GM21381 (cell line): Measurements from ENCODE around the gene PLA2G4E.

Experiments
- ATAC-seq: cut with Tn5 transposase; IDR thresholded peaks from one replicate; pipeline ENCODE4 v1.9.1; 2021; ENCODE audit warnings: mild to moderate bottlenecking, moderate library complexity; ENCODE audit not compliant: unreplicated experiment

The PLA2G4E gene

DNA sequence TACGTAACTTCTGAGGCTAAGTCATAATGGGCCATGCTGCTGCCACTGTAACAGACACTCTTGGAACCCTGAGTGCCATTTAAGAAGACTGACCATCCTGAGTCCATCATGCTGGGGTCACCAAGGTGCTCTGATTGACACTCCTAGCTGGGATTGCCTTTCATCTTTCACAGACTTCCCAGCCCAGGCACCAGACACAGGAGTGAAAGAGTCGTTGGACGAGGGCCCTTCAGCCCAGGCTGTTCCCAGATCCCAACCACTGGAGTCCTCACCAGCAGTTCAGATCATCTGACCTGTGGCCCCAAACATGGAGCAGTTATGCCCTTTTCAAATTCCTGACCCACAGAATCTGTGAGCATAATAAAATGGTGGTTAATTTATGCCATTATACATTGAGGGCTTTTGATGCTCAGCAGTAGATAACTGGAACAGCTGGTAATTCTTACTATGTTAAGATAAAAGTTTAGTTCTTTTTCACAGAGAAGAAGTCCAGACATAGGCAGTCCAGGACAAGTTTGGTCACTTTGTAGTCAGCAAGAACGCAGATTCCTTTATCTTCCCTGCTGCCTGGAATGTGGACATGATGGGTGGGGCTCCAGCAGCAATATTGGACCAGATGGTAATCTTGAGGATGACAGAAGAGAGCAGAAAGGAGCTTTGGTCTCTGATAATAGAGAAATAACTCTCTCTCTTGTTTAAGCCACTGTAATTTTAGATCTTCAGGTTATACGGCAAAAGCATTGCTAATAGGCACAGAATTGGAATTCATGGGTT is 41.2 kb downstream of the PLA2G4E start:
- ATAC-seq = no peak

DNA sequence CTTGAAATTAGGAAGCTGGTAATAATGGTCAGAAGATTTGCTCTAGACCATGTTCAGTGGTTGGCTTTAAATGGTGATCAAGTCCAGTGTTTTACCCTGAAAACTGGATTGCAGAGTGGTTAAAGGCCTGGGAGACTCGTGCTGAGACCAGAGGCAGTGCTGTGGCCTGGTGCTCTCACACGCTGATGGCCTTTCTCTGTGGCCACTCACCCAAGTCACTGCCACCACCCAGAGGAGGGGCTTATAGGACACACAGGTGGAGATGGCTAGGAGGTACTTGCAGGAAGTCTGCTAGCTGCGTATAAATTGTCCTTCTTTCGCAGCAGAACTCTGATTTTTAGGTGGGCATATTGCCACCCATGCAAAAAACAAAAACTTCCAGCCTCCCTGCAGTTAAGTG is 42.3 kb downstream of the PLA2G4E start:
- ATAC-seq = no peak

DNA sequence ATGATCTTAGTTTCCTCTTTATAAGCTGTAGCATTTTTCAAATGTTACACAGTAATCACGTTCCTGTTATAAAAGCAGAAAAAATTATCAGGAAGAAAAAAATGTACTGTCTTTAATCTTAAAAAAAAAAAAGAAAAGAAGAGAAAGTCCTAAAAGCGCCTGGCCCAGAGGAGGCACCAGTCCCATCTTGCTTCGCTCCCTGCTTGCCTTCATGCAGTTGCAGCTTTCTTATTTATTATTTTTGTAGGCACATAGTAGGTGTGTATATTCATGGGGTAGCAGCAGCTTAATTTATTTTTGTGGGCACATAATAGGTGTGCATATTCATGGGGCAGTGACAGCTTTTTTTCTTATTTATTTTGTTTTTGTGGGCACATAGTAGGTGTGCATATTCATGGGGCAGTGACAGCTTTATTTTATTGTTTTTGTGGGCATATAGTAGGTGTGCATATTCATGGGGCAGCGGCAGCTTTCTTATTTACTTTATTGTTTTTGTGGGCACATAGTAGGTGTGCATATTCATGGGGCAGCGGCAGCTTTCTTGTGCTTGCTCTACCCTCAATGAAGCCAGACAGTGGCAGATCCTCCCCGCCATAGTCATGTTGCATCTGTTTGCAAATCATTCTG is 43.0 kb downstream of the PLA2G4E start:
- ATAC-seq = no peak

DNA sequence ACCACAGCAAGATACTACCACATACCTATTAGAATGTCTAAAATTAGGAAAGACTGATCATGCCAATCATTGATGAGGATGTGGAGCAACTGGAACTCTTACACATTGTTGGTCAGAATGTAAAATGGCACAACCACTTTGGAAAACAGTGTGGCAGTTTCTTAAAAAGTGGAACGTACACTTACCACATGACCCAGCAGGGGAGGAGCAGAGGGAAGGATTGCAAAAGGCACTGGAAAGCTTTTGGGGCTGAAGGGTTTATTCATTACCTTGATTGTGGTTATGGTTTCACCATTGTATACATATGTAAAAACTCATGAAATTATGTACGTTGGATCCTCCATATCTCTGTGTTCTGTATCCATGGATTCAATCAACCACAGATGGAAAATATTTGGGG is 45.2 kb downstream of the PLA2G4E start:
- ATAC-seq = no peak

DNA sequence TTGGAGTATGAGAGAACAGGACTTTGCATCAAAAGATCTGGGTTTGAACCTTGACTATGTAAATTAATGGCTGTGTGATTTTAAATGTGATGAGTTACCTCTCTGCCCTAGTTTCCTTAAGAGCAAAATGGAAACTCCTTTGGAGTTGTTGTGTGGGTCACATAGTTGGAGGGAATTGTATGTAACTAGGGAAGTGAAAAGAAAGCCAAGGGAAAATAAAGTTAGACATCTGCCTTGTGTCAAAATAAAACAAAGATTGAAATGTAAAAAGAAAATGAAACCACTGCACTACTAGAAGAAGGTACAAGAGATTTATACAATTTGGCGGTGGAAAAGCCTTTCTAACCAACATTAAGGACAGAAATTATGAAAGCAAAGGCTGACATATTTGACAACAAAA is 46.8 kb downstream of the PLA2G4E start:
- no peak for ATAC-seq

DNA sequence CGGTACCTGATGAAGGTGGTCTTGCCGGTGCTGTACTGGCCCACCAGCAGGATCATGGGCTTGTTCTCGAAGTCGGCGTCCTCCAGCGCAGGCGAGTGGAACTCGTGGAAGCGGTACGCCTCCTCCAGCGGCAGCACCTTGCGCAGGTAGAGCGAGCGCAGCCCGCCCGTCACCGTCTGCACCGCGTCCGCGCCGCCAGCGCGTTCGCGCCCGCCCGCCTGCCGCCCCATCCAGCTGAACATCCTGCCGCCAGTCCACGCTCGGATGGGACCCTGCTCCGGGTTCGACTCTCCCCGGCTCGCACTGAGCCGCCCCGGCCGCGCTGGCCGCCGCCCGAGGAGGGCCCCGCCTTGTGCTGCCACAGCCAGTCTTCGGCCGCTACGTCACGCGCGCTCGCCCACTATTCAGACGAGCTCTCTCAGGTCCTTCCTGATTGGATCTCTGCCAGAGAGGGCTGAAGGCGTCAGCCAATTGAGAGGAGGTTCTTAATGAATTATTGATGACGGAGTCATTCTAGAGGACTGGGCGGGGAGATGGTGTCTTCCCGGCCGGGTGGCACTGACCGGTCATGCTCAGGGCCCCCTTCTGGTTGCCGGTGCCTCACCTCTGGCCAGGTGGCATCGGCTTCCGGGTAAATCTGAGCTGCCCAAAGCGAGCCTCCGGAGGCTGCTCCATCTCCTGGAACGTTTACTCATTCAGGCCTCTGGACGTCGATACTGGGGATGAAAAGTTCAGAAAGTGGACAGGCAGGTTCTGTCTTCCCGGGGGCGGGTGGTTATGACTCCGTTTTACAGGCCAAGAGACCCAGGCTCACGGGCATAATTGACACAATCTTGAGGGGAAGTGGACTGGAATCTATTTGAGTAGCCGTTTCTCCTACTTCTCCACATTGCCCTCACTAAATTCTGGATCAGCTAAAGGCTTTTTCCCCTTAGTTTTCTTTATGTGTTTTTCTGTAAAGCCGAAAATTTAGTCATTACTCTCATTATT is 48.3 kb downstream of the PLA2G4E start, which contains the start of gene EHD4:
Gene EHD4 (minus strand): TSS at position 305 of the 990 bp plus-strand sequence. CDS start 63 bp downstream, at position 242.
- ATAC-seq = peak; percentile 75

DNA sequence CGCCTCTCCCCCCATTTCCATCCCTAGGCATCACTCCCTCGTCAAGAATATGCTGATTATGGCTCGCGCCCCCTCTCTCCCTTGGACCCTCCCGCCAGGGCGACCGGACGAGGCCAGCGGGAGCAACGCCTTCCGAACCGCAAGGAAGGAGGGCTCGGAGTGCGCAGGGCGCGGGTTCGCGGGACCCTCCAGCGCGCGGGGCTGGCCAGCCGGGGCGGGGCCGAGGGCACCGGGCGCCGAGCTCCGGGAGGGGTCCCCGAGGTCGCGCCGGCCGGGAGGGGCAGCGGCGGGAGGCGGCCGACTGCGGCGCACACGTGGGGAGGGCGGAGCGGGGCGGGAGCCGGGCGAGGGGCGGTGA is 49.0 kb downstream of the PLA2G4E start:
- peak; percentile 19 for ATAC-seq

DNA sequence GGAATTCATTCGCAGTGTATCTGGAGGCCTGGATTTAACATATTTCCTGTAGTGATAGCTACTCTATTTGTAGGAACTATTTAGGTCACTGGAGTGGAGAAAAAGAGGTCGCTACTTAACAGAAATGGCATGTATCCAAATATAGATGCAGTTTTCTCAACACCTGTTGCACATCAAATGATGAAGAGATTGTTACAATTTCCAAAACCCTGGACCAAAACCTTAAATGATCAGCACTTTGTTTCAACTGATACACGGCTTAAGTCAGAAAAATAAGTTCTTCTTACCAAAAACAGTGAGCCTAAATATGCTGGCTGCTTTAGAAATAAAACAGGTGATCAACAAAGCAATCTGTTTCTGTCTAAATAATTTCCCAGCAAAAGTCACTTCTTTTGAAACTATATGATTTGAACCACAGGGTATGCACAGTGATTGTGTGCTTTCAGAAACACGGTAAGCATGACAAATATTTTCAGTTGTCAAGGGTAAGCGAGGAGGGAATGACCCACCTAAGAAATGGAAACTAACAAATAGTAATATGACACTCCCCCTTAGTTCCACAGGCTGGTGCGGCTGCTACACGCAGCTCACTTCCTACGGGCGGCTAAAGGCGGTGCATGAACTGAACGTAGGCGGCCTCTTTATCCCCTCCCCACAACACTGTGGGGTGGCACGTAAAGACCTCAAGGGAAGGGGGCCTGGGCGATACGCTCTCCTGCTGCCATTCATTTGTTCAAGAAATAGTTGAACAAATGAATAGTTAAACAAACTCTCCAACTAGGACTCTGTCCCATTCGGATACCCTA is 49.5 kb downstream of the PLA2G4E start:
- peak; percentile 39 for ATAC-seq

DNA sequence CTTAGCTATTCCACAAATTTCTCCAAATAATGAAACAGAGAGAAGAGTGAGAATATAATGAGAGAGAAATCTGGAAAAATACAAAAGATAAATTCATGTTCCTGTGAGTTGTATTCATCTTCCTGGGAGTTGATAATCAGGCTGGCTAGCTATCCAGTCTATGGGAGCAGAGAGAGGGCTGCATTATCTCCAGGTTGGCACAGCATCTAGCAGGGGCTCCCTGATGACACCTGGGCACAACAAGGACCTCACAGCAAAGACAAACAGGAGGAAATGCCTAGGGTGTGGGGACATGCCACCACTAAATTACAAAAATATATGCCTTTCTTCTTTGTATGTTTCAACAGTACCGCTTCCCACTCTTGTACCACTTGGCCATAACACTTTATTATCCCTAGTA is 50.4 kb downstream of the PLA2G4E start:
- no peak for ATAC-seq

DNA sequence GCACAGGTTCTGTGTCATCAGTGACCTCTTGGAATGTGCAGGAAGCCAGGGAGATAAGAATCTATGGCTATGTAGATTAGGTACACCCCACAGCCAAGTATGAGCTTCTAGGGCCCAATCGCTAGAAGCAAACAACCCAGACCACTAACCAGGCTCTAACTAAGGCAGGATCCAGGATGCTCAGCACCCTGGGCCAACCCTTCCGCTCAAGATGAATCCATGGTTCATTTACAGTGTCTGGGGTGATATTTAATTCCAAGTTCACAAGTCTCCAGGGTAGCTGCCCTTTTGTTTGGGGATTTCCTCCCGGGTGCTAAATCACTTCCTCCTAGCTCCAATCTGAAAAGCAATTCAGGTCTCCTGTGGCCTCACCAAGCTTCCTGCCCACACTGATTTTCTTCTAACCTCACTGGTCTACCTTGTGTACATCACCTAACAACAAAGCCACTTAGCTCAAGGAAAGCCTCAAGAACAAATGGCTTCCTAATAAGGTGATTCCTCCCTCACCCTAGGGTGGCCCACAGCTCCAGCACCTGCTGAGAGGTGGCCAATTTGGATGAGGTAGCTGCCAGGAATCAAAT is 50.9 kb downstream of the PLA2G4E start:
- ATAC-seq = no peak

DNA sequence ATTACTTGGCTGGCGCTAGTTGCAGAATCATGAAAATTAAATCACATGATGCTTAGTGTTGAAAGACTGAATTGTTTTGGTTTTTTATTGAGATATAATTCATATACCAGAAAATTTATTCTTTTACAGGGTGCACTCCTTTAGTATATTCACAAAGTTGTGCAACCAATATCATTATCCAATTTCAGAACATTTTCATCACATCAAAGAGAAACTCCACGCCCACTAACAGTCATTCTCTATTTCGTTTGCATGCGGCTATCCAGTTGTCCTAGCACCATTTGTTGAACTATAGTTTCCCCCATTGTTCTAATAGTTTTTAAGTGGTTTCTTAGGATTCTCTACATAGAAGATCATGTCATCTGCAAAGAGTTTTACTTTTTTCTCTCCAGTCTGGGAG is 52.1 kb downstream of the PLA2G4E start:
- ATAC-seq = no peak

DNA sequence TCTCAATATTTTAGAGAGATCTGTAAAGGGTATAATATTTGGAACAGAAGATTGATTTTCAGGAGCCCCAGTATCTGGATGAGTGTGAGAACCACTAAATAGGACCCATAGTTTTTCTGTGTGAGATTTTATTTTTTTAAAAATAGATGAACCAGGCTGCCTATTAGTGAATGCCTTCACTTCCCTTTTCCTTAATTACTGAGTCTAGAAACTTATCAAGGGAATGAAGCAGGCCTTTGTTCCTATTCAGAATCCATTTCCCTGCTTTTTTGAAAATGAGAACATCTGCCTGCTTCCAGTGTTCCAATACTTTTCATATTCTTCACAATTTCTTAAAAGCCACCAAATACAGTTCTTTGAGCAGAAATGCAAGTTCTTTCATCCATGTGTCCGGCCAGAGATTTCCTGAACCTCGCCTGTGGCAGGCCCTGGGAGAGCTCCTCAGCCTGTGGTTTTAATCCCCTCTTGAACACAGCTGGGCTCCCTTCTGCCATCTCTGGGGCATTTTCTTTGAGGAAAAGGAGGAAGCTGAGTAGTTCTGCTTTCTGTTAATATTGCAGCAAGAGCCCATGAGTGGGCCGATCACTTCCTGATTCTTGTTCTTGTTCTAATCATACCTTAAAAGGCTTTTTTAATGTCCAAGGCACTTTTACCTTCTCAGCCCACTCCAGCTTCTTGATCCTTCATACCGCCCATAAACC is 53.2 kb downstream of the PLA2G4E start:
- no peak for ATAC-seq

DNA sequence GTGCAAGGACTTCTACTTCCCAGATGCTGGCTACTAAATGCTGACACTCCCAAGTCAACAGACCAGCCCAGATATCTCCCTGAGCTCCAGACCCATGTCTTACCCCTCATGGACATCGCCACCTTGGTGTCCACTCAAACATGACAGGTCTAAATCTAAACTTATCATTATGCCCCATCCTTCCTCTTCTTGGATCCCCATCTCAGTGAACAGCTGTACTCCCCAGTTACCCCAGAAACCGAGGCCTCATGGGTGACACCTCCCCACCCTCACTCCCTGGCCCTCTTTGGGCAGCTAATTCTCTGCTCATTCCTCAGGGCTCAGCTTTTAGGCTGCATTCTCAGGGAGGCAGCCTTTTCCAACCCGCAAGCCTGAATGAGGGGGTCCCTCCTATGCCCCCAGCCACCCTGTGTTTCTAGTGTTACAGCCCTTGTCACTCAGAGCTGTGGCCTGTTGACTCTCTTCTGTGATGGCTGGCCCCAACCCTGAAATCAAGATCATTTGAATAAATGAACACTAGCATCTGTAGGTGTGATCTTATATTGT is 53.8 kb downstream of the PLA2G4E start:
- no peak for ATAC-seq

DNA sequence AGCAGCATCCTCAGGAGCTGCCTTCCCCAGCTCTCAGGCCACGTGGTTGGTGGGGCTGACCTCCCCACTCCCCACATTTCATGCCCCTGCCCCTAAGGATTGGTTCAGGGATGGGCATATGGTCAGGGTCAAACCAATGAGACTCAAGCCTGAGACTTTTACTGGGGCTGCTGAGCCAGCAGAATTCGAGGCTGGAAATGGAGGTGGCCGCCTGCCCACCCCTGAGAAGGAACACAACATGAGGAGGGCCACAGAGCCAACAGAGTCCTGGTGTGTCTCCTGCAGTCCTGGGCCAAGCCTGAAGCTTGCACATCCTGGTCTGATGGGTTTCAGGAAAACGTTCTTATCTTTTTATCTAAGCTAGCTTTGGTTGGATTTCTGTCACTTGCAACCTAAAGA is 54.4 kb downstream of the PLA2G4E start:
- ATAC-seq = no peak

DNA sequence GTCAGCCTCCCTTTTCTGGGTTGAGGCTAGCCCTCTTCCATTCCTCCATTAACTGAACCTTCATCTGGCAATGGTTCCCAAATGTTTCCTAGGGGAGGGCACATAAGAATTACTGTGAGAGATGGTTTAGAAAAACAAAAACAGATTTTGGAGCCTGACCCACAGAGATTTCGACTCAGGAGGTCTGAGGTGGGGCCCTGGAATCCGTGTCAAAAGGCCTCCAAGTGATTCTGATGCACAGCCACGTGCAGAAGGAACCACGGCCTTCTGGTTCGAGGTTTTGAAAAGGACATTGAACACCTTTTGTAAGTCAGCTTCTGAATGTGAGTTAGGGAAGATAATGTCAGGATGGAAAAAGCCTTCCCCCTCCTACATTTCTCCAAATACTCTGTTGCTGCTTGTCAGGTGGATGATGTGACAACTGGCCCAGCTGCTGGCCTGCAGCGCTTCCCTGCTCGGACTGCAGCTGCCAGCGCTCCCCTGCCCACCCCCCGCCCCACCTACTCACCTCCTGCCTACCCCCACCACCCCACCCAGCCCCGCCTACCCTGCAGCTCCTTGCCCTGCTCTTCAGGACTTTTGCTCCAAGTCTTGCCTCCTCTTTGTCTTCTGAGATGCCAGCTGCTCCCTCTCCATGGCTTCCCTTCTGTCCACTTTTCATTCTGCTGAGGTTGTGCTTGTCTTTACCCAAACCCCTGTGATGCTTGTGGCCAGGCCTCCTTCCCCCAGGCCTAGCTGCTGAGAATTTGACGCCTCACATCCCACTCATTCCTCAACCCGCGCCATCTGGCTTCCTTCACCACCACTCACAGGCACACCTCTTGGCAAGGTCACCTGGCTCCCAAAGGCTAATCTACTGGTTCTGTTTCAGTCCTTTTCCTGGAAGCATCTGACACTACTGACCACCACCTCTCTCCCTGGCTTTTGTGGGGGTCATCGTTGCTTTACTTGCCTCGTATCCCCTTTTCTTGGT is 55.1 kb downstream of the PLA2G4E start:
- ATAC-seq = no peak

DNA sequence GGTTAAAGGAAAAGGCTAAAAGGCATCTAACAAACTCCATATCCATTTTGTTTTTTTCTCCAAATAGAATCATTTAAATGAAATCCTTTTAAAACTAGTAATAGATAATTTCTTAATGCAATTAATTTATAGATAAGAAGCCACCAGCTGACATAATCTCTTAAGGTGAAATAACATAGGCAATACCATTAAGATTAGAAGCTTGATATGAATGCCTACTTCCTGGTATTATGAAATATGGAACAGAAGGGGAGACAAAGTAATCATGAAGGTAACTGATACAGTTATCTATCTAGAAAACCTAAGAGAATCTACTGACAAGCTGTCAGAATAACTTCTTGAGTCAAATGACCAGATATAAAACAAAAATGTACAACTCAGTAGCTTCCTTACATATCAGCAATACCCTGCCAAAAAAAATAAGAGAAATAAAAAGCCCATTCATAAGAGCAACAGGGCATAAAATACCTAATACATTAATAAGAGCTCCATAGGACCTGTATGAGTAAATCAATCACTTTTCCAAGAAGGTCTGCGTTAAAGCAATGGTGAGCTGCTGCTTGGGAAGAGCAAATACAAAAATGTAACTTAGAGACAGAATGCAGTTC is 59.1 kb downstream of the PLA2G4E start:
- ATAC-seq = no peak

DNA sequence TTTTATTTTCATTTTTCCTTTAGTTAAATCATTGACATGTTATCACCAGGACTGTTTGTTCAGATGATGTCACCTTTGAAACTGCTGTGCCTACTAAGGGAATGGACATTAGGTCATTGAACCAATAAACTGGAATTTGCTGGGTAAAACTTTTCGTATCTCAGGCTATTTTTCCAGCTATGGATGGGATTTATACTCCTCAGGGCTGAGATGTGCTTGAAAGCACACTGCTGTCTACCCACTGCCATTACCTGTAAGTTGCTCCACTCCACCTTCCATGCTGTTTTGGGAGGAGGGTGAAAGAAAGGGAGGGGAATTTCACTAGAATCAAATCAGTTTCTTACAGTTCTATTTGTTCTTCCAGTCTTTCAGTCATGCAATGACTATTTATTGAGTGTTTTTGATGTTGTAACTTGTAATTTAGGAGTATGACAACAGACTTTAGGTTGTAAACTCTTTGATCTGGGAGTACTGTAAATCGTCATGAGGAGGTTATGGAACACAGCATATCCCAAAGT is 59.8 kb downstream of the PLA2G4E start:
- no peak for ATAC-seq

DNA sequence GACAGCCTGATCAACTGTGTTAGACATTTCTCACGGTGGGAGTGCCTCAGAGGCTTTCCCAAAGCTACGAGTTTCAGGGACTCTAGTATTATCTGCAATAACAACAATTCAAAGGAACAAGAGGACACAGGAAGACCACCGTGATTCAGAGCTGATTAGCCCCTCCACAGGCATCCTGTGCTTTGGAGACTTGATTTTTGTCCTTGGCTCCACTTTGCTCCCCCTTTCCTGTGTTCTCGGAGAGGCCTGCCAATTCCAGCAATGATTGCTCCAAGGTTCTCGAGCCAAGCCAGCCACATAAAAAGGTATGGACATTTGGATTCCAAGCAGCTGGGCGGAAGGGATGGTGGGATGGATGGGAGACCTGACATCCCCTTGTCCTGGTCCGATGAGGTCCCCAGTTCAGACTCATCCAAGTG is 62.8 kb downstream of the PLA2G4E start:
- ATAC-seq = no peak
